Activated CD4-positive, alpha-beta T cell treated with anti-CD3 and anti-CD28 coated beads for 48 hours (primary cell): Measurements from ENCODE around the gene ZNF197.
"Not testable (repeated sequence)": the region's sequence is repeated elsewhere in the genome, so short reads cannot be mapped to it uniquely, and the experiment has no call there.

Source experiments
- DNase-seq: peaks from one replicate; pipeline ENCODE4 v3.0.0-alpha.2; 2020

The ZNF197 gene

DNA sequence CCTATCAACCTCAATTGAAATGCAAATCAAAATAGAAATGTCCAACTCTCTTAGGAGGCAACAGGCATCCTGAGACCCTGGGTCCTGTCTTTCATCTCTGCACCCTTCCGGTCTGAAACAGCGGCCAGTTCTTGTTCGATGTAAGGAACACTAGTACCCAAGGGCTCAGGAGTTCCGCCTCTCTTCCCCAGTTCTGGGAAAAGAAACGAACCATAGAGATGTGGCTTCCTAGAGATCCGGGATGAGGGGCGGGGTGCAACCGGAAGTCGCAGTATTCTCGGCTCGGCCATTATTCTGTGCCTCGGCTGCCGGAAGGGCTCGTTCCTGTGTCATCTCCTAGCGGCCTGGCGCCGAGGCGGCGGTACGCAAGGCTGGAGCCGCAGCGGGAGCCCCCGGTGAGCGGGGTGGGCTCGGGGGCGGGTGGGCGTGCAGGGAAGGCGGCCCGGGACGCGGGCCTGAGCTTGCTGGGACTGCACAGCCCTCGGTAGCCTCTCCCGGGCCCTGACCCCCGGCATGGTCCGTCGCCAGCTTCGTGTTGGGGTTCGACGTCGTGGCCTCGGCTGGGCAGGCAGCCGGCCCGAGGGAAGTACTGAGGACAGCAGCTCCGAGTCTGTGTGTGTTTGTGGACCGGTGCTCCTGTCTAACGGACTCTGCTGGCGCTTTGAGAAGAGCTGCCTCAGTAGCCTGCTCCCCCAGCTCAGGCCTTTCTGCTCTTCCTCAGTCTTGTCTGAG, at the start of gene ZNF197:
Gene ZNF197 (plus strand): TSS at position 288 of the 732 bp plus-strand sequence. CDS start 4,119 bp downstream, outside the sequence.
- DNase-seq = peak; percentile 77

DNA sequence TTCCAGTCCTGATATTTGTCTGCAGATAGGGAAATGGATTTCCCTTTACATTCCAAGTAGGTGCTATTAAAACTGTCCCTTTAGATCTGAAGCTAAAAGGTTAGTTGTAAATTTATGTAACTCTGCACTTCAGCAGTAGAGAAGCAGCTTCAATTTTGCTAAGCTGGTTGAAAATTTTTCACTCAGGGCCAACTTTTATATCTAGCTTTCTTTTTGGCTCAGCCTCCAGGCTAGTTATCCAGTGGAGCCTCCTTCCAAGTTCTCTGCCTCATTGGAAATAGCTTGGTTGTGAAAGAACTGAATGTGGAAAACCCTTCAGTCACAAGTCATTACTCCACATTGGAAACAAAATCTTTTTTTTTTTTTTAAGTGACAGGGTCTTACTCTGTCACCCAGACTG, 48.2 kb upstream of the ZNF197 start:
- DNase-seq = no peak

DNA sequence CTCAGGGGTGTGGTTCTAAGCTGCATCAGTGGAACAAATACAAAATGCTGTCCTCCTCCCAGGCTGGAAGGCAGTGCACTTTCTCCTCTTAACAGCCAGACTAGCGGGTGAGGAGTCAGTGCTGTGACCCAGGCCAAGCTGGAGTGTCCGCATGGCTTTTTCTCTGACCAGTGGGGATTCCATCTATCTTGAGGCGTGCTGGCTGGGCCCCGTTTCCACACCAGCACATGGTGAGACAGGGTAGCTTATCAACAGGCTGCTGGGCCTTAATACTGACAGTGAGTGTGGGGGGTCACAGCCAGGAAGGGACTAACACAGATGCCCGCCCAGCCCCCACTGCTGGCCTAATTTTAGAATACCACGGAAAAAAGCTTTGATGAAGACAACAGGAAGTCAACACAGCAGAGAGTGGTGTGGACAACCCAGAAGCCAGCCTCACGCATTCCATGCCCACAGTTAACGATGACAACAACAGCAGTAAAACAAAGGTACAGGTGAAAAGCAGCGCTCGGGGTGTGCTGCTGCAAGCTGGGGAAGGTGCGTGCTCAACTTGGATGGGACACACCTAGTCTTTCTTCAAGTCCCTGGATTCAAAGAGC, 47.4 kb upstream of the ZNF197 start:
- not testable (repeated sequence) for DNase-seq

DNA sequence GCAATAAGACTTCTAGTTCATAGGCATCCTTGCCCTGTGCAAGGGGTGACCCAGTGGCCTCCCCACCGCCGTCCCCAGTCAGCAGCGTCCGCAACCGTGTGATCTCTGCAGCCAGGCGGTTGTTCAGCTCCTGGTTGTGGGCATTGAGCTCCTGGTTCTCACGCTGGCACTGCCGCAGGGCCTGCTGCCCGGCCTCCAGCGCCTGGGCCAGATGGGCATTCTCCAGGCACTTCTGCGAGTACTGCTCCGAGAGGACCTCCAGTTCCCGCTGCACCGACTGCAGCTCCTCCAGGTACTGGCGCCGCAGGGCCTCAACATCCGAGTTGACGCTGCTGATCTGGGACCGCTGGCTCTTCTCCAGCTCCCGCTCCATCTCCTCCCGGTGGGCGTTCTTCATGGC, 46.5 kb upstream of the ZNF197 start:
- not testable (repeated sequence) for DNase-seq

DNA sequence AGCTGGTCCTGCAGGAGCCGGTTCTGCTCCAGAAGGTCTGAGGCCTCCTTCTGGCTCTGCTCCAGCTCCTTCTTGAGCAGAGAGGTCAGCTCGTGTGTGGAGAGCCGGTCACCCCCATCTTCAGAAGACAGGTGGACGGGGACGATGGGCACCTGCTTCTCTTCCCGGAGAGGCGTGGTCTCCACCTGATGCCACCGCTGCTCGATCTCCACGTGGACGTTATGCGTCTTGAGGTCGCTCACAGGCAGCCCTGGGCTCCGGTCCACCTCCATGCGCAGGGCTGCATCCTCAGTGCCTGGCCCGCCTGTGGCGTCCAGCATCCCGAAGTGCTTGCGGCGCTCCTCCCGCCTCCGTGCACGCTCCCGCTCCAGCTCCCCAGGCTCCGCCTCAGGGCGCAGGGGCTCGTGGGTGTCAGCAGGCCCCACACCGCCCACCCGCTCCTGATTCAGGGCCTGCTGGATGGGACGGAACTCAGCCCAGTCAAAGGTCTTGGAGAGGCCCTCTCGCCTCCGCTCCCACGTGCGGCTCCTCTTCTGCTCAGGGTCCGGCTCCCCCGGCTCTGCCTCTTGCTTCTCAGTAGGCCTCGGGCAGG, 45.8 kb upstream of the ZNF197 start:
- DNase-seq = not testable (repeated sequence)

DNA sequence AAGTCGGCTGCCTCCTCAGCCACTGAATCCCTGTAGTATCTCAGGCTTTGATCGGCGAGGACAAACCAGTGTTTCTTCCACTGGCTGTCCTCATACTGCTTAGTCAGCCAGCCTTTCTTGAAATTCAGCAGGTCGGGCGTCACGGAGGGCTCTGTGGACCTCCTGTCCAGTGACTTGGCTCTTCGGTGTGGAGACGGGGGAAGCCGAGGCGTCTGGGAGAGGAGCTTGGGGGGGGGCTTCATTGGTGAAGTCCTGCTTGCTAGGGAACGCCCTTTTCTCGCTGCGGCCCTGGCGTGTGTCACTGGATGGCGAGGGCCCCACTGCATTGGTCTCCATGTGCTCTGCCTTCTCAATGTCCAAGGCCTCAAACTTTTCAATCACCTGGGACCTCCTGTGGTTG, 45.1 kb upstream of the ZNF197 start:
- not testable (repeated sequence) for DNase-seq

DNA sequence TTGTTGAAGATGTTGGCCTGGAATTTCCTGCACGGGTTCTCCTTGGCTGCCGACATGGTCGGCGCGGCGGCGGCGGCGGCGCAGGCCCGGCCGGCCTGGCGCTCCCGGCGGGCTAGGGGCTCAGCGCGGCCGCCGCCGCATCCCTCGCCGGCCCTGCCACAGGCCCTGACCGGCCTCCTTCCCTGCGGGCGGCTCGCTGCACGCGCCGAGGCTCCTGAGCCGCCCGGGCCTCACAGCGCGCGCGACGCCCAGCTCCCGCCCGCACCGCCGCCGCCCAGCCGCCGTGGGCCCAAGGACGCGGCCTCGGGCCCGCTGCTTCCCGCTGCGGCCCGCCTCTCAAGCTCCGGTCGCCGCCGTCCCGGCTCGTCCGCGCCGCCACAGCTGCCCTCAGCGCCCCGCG, 43.9 kb upstream of the ZNF197 start:
- not testable (repeated sequence) for DNase-seq

DNA sequence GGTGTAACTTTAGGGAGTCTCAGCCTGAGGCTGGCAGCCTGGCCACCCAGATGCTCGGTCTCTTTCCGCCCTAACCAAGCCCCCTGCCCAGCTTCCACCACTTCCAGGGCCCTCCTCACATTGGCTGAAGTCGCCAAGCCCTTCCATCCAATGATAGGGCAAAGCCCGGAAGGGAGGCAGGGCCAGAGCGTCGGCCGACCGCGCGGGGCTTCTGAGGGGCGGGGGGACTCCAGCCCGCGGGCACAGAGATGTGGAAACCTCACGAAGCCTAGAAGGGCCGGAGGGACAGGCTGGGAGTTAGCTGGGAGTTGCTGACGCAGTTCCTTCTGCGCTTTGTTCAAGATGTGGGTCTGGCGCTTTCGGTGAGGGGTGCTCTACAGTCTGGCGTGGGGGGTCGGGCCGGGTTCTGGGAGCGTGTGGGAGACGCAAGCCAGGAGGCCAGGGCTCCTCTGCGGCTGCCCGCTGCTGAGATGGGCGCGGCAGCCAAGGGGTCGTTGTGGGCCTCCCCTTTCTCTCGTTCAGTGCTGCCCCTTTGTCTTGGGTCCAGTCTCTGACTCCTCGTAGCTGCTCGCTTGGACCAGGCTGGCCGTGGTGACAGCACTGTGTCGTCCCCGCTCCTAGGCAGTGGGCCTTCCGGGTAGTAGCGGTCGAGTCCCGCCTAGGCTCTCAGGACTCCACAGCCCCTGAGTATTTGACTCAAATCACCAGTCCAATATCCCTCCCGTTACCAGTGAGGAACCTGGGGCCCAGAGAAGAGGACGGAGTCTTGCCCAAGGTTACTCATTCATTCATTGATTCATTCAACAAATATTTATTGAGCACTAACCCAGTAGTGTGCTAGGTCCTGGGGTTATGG, 40.0 kb upstream of the ZNF197 start, which contains the start of gene ZNF660:
Gene ZNF660 (plus strand): TSS at position 319 of the 856 bp plus-strand sequence. CDS start 9,230 bp downstream, outside the sequence.
- DNase-seq = peak; percentile 12

DNA sequence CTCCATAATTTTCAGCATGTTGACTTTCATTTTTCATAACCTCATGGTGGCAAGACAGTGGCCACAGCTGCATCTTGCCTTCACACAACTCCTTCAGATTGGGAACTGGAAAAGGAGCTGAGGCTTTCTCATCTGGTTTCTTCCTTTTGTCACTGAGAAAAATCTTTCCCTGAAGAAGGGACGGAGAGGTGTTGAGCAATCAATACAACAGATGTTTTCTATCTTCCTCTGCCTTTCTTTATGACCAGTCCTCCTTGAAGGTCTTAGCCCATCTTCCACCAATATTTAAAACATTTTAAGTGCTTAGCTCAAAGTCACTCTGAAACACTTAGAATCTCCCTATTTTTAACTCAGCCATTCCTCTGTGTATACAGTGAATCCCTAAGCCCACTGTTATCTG, 28.2 kb upstream of the ZNF197 start:
- no peak for DNase-seq

DNA sequence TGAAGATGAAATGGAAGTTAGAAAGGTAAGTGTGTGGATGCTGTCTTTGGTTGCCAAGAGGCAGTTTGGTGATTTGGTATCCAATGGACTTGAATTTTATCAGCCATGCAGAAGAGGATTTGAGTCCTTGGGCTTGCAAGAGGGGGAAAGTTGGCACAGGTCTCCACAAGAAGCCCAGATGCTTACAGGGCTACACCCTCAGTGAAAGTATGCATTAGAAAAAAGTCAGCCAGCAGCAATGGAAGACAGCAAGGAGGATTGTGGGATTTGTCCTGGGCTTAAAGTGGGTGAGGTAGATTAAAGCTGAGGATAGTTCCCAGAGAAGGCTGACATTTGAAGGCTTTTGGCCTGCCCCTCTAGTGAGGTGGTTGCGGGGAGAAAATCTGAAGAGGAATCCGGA, 23.1 kb upstream of the ZNF197 start:
- DNase-seq = no peak

DNA sequence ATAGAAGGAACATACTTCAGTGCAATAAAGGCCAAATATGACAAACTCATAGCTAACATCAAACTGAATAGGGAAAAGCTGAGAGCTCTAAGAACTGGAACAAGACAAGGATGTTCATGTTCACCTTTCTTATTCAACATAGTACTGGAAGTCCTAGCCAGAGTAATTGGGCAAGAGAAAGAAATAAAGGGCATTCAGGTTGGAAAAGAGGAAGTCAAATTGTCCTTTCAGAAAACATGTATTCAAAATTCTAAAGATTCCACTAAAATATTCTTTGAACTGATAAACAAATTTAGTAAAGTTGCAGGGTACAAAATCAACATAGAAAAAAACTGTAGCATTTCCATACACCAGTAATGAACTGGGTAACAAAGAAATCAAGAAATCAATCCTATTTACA, 12.2 kb upstream of the ZNF197 start:
- no peak for DNase-seq

DNA sequence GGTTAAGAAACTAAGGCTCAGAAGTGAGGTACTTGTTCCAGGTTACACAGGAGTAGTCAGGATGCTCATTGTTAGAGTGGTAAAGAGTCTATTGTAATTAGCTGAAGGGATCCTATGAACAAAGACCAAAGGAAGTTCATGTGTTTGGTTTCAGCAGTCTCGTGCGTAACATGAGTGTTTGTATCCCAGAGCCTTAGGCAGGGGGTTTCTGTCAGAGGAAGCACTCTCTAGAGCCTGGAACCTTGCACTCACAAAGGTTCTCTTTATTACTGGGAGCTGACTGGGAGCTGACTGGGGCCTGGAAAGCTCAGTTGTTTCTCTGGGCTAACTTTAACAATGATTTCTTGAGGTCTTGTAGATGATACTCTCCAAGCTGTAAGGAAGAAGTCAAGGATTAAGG, 3.9 kb downstream of the ZNF197 start:
- DNase-seq = no peak

DNA sequence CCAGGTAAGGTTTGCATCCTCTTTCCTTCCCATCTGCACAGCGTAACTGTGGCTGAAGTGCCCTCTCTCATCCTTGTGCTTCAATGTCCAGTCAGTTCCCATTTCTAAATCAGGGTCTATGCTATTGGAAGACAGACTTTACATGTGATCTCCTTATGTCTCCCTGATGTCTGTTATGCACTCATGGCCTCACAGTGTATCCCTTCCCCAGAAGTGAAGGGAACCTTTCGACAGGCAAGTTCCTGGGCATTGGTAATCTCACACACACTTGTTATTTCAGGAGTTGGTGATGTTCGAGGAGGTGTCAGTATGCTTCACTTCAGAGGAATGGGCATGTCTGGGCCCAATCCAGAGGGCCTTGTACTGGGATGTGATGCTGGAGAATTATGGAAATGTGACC, 7.4 kb downstream of the ZNF197 start:
- no peak for DNase-seq

DNA sequence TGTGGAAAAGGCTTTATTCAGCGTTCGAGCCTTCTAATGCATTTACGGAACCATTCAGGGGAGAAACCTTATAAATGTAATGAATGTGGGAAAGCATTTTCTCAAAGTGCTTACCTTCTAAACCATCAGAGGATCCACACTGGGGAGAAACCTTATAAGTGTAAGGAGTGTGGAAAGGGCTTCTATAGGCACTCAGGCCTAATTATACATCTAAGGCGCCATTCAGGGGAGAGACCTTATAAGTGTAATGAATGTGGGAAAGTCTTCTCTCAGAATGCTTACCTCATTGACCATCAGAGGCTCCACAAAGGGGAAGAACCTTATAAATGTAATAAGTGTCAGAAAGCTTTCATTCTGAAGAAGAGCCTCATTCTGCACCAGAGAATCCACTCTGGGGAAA, 17.5 kb downstream of the ZNF197 start:
- no peak for DNase-seq

DNA sequence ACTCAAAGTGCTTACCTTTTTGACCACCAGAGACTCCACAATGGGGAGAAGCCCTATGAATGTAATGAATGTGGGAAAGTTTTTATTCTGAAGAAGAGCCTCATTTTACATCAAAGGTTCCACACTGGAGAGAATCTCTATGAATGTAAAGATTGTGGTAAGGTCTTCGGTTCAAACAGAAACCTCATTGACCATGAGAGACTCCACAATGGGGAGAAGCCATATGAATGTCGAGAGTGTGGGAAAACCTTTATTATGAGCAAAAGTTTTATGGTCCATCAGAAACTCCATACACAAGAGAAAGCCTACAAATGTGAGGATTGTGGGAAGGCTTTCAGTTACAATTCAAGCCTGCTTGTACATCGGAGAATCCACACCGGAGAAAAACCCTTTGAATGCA, 18.2 kb downstream of the ZNF197 start:
- no peak for DNase-seq

DNA sequence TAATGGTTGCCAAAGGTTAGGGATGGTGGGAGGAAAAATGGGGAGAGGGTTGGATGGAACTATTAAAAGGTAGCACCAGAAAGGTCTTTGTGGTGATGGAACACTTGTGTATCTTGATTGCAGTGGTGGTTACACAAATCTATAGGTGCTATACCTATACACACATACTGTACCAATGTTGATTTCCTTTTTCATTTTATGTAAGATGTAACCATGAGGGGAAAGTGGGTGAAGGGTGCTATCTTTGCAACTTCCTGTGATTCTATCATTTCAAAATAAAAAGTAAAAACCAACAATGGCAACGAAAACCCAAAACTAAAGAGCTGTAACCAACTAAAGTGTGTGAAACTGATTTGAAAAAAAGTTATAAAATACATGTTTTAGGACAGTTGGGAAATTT, 22.9 kb downstream of the ZNF197 start:
- DNase-seq = no peak

DNA sequence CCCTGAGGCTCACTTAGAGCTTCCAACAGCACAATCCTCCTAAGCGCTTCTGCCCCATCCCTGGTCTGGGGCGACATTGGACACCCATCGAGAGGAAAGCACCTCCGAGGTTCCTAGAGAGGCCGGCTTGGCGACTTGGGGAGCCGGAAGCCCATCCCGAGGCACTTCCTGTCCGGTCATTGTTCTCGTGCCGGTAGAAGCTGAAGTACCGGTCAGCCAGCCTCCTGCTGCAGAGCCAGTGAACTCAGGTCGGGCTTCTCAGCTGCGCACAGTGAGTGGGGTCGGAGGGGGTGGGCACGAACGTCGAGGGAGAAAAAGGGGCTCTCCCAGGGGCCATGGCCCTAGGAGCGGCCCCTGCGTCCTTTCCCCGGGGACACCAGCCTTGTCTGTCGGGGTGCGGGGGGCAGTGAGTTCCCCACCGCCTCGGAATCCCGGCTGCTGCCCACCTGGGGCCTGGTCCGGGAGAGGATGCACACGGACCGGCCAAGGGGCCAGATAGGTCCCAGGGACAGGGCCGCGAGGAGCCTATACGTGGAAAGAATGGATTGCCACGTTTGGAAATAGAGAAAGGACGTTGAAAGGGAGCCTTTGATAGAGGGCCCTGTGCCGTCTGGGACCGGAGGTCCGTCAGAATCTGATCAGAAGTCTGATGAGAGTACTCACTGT, 23.9 kb downstream of the ZNF197 start, which contains the start of gene ZNF35:
Gene ZNF35 (plus strand): TSS at position 169 of the 666 bp plus-strand sequence. CDS start 2,336 bp downstream, outside the sequence.
- DNase-seq = peak; percentile 72

DNA sequence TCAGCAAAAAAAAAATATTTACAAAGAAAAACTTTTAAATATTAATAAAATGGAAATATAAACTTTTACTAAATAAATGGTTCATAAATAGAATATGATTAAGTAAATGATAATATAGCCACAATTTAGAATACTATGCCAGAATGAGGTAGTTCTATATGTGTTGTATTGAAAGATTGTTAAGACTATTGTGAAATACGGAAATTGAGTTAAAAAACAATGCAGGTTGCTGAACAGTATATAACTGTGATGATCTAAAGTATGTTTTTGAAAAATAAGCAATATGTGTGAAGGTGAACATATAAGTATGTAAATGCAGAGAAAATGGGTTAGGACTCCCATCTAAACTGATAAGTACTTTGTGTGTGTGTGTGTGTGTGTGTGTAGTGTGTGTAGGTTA, 24.9 kb downstream of the ZNF197 start:
- no peak for DNase-seq

DNA sequence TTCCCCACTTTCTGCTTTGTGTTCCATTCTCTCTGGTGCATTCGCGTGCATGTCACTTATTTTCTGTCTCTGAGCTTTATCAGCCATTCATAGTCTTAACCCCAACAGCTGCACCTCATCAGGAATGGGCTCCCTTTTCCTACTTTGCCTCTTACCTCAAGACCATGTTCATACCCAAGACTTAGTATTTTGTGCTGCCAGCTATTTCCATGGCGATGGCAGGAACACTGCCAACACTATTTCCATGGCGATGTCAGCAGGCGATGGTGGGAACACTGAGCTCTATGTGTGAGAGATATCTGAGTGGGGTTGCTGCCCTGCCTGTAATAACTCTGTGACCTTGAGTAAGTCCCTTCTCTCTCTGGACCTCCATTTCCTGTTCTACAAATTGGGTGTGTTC, 29.2 kb downstream of the ZNF197 start:
- no peak for DNase-seq

DNA sequence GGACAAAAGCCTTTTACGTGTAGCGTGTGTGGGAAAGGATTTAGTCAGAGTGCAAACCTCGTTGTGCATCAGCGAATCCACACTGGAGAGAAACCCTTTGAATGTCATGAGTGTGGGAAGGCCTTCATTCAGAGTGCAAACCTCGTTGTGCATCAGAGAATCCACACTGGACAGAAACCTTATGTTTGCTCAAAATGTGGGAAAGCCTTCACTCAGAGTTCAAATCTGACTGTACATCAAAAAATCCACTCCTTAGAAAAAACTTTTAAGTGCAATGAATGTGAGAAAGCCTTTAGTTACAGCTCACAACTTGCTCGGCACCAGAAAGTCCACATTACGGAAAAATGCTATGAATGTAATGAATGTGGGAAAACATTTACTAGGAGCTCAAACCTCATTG, 34.2 kb downstream of the ZNF197 start:
- no peak for DNase-seq

DNA sequence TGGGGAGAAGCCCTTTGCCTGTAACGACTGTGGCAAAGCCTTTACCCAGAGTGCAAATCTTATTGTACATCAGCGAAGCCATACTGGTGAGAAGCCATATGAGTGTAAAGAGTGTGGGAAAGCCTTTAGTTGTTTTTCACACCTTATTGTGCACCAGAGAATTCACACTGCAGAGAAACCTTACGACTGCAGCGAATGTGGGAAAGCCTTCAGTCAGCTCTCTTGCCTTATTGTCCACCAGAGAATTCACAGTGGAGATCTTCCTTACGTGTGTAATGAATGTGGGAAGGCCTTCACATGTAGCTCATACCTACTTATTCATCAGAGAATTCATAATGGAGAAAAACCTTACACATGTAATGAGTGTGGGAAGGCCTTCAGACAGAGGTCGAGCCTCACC, 34.6 kb downstream of the ZNF197 start:
- no peak for DNase-seq

DNA sequence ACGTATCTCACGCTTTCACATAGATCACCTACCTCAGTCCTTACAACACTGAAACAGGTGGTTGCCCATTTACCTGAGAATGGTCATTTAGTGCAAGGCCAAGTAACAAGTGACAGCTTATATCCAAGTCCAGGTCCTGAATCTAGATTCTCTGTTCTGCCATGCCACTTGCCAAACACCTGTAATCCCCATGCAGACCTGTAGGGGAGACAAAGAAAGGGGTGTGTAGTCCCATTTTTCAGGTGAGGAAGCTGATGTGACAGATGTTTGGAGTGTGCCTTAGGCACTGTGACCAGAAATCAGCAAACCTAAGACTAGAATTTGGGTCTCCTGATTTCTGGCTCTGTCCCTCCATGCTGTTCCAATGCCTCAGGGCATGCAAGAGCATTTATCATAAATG, 36.4 kb downstream of the ZNF197 start:
- DNase-seq = no peak

DNA sequence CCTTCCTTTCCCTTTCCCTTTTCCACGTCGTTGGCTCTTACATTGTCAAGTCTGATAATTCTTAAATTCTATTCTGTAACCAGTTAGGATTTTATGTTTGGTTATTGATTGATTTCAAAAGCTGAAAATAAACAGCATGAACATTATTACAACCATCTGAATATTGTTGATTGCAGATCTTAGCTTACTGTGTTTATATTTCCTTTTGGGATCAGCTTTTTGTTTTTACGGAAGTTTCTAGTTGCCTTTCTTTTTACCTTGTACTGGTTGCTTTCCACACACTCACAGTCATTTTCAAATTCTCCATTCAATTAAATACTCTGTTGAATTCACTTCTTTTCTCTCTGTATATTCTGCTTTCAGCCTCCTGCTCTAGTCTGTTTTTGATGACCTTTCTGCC, 40.3 kb downstream of the ZNF197 start:
- DNase-seq = no peak
